Hepatocyte (in vitro differentiated cells): ENCODE data around the gene SMIM20.

ENCODE experiments used
- EZH2 ChIP-seq: fragments of 200-600 bp; sonication (generic); IDR thresholded peaks from 2 replicates; pipeline ENCODE4 v1.6.1; 2016; ENCODE audit warnings: antibody characterized with exemption, mild to moderate bottlenecking, borderline replicate concordance
- EZH2phosphoT487 ChIP-seq: fragments of 200-600 bp; sonication (generic); IDR thresholded peaks from one replicate; pipeline ENCODE4 v1.6.1; 2018; ENCODE audit warnings: antibody characterized with exemption, mild to moderate bottlenecking, low read depth, moderate library complexity; ENCODE audit not compliant: unreplicated experiment, severe bottlenecking
- TF ChIP-seq, protein P1 (sequence below): fragments of 200-600 bp; sonication (generic); IDR thresholded peaks from 2 replicates; pipeline ENCODE4 v1.5.1; 2016; ENCODE audit warnings: antibody characterized with exemption, mild to moderate bottlenecking; ENCODE audit not compliant: poor library complexity

DNA sequence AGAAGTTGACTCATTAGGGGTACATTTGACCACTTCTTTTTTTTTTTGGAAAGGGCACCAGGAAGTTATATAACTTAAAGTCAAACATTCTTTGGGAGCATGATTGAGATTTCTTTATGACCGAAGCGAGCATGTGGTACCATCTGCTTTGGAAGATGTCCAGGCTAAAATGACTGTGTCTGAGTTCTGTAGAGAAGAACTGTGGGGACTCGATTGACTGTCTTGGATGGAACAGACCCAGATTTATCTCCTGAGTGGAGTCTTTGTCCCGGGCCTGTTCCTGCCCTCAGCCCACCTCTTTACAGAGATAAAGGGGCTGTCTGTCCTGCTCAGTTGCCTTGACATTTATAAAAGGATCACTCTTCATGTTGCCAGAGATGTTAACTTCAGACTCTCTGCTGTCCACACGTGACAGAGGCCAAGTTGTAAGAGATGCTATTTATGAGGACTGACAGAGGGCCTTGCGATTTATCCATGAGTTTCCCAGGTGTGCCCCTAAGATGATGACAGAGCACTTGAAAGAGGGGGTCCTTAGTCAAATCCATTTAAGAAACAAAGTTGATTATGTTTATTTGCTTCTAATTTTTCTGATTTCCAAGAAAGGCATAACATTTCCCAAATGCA is 16.8 kb downstream of the SMIM20 start:
- TF ChIP-seq, protein P1, sequence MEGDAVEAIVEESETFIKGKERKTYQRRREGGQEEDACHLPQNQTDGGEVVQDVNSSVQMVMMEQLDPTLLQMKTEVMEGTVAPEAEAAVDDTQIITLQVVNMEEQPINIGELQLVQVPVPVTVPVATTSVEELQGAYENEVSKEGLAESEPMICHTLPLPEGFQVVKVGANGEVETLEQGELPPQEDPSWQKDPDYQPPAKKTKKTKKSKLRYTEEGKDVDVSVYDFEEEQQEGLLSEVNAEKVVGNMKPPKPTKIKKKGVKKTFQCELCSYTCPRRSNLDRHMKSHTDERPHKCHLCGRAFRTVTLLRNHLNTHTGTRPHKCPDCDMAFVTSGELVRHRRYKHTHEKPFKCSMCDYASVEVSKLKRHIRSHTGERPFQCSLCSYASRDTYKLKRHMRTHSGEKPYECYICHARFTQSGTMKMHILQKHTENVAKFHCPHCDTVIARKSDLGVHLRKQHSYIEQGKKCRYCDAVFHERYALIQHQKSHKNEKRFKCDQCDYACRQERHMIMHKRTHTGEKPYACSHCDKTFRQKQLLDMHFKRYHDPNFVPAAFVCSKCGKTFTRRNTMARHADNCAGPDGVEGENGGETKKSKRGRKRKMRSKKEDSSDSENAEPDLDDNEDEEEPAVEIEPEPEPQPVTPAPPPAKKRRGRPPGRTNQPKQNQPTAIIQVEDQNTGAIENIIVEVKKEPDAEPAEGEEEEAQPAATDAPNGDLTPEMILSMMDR, result no peak
- no peak for TF ChIP-seq EZH2
- no peak for TF ChIP-seq EZH2phosphoT487
